ENCODE data around the gene ACOX3. TPM values are rescaled to one million over a fixed set of nuclear protein-coding genes. Genes with fewer than 3 reads are reported as not detected.

The ACOX3 gene
- total RNA-seq, 1 donor from 2014 or later: 21.6 TPM

DNA sequence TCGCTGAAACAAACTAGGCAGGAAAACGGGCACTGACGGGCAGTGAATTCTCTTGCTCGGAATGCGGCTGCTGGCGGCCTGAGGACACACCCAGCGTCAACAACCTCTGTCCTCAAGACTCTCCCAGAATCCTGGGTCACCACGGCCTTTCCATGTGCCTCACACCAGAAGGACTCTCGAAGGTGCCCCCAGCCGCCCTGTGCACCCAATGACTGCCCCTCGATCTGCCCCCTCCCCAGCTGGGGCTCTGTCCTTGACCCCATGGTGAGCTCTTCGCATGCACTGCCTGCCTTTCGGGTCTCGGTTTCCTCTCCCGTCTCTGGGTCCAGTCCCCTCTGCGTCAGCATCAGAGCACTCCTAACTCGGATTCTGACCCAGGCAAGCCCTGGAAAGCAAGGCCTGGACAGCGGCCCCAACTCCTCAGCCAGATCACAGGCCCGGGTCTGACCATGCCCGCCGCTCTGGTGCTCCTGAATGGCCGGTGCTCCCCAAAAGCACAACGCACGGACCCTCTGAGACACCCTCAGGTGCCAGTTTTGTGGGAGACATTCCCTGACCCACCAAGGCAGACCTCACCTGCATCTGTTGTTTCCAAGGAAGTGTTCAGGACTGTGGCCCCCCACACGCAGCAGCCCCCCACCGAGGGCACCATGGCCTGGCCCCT, 56.0 kb downstream of the ACOX3 start:
- intact Hi-C loops (cut with DNase I): no loop called here
- Histone ChIP-seq H3K4me1 (no peaks in the 10 kb centered on the region), H3K9me3 (no peaks in the 10 kb centered on the region), H3K27me3 (no peaks in the 10 kb centered on the region), H3K27ac (peak overlapping the region; percentile 51), H3K36me3 (peaks cover 29% of the 10 kb centered on the region), H3K4me3 (no peak overlapping the region)
- TF ChIP-seq, protein P1, sequence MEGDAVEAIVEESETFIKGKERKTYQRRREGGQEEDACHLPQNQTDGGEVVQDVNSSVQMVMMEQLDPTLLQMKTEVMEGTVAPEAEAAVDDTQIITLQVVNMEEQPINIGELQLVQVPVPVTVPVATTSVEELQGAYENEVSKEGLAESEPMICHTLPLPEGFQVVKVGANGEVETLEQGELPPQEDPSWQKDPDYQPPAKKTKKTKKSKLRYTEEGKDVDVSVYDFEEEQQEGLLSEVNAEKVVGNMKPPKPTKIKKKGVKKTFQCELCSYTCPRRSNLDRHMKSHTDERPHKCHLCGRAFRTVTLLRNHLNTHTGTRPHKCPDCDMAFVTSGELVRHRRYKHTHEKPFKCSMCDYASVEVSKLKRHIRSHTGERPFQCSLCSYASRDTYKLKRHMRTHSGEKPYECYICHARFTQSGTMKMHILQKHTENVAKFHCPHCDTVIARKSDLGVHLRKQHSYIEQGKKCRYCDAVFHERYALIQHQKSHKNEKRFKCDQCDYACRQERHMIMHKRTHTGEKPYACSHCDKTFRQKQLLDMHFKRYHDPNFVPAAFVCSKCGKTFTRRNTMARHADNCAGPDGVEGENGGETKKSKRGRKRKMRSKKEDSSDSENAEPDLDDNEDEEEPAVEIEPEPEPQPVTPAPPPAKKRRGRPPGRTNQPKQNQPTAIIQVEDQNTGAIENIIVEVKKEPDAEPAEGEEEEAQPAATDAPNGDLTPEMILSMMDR (IDR thresholded peaks at IDR 0.05): no peak
- peak; percentile 70 for ATAC-seq
- DNase-seq: no peak

DNA sequence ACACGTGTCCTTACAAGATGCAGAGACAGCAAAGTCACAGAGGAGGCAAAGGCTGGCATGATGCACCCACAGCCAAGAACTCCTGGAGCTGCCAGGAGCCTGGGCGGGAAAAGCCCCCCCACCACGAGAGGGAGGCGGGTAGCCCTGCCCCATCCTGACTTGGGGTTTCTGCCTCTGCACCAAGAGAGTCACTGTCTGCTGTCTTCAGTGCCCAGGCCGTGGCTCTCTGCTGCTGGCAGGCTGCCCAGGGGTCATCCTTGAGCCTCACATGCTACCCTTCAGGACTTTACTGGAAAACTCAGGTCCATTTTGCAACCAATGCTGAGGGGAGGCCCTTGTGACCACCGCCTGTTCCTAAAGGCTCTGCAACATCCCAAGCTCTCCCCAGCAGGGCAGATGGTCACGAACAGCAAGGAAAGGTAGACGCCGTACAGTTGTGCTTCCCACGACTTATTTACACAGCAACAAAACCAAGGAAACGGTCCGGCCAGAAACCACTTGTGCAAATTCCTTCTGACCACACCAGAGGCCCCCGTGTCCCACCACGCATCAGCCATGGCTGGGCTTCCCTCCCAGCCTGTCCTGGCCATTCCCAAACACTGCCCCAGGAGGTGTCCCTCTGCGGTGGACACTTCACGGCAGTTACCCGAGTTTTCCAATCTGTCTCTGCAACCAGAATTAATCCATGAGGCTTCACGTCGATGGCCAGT, 56.9 kb downstream of the ACOX3 start:
- DNase-seq: no peak
- ATAC-seq: peak; percentile 41
- no peaks in the 10 kb centered on the region for H3K9me3 ChIP-seq
- H3K27ac ChIP-seq: peak overlapping the region; percentile 51
- peaks cover 20% of the 10 kb centered on the region for H3K36me3 ChIP-seq
- TF ChIP-seq, protein P1 (IDR thresholded peaks at IDR 0.05): no peak
- no peaks in the 10 kb centered on the region for H3K4me1 ChIP-seq
- H3K4me3 ChIP-seq: no peak overlapping the region
- intact Hi-C loops (cut with DNase I): no loop called here
- no peaks in the 10 kb centered on the region for H3K27me3 ChIP-seq

DNA sequence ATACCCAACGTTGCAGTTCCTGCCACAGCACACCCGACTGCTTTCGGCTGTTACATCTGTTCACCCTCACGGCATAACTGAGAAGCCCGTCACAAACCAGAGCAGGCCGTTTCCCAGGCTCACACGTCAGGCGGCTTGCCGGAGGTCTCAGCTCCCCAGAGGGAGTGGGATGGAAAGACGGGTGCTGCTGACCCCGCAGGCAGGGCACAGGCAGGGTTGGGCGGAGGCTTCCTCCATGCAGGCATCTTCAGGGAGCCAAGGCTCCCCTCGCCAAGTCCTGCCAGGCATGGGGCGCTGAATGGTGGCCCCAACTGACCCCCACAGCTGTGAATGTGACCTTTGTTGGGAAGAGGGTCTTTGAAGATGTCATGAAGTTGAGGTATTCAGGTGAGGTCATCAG, 57.5 kb downstream of the ACOX3 start:
- intact Hi-C loops (cut with DNase I): no loop called here
- ATAC-seq: no peak
- TF ChIP-seq, protein P1 (IDR thresholded peaks at IDR 0.05): no peak
- H3K4me1 ChIP-seq: no peaks in the 10 kb centered on the region
- no peak overlapping the region for H3K27ac ChIP-seq
- no peak for DNase-seq
- peaks cover 16% of the 10 kb centered on the region for H3K36me3 ChIP-seq
- no peaks in the 10 kb centered on the region for H3K9me3 ChIP-seq
- H3K4me3 ChIP-seq: no peak overlapping the region
- H3K27me3 ChIP-seq: no peaks in the 10 kb centered on the region

DNA sequence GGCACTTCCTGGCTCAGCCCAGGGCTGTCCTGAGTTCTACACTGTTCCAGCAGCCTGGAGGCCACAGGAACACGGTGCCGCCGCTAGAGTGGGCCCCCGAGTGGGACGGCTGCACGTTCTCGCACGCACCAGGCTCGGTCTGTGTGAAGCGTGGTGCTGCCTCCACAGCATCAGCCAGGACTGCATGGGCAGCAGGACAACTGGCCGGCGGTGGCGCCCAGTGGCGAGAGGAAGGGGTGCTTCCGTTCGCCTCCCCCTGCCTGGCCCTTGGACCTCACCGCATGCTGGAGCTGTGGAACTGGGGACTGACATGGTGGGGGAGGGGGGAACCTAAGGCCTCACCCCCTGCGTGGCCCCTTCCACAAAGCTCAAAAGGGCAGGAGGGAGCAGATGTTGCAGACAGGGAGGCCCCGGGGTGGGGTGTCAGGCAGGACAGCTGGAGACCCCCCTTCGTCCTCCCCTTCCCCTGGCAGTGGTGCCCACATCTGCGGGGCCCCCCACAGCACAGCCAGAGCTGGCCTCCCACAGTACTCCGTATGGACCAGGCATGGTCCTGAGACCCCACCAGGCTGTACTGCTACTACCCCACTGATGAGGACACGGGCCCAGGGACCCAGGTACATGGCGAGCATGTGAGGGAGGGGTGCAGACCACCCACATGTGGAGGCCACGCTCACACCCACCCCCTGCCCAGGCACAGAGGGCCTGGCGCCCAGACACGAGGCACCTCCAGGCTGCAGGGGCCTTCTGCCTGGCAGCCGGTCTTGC, 58.5 kb downstream of the ACOX3 start:
- ATAC-seq (no peak), DNase-seq (no peak)
- Histone ChIP-seq H3K27me3 (no peaks in the 10 kb centered on the region), H3K36me3 (peaks cover 6% of the 10 kb centered on the region), H3K4me1 (no peaks in the 10 kb centered on the region), H3K9me3 (no peaks in the 10 kb centered on the region), H3K27ac (no peak overlapping the region), H3K4me3 (no peak overlapping the region)
- intact Hi-C loops (cut with DNase I): no loop called here
- TF ChIP-seq, protein P1 (IDR thresholded peaks at IDR 0.05): no peak

DNA sequence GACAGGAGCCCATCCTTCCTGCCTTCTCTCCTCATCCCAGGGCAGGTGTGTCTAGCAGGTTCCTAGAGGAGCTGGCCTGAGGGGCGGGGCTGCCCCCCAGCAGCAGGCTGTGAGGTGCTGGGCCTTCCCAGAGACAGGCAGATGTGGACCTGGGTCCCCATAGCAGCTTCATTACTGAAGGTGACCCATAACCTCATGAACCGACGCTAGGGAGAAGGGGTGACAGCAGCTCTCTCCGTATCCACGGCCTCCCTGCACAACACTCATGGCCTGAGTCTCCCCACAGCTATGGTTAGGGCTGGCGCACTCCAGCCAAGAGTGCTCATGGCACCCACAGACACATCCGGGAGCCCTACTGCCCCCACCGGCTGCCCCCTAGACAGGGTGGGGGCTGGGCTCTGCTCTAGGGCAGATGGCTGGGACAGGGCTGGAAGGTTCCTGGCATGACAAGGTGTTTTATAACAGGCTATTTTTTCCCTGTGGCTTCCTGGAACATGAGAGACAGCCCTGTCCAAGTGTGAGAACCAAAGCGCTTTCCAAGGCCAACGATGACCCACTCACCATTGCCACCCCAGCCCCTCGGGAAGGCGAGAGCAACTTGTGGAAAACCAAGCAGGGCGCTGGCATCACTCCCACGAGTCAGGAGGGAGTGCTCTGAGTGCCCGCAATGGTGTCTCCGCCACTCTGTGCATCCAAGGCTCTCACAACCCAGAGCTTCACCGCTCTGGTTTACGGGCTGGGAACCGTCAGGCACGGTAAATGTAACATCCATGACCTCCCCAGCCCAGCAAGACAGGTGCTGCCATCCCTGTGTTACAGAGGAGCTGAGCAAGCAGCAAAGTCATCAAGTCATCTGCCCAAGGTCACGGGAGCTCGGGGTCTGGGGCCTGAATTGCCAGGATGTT, 59.8 kb downstream of the ACOX3 start:
- no peak overlapping the region for H3K27ac ChIP-seq
- no peak for ATAC-seq
- intact Hi-C loops (cut with DNase I): no loop called here
- no peak overlapping the region for H3K4me3 ChIP-seq
- TF ChIP-seq, protein P1 (IDR thresholded peaks at IDR 0.05): no peak
- no peaks in the 10 kb centered on the region for H3K27me3 ChIP-seq
- no peak for DNase-seq
- H3K9me3 ChIP-seq: no peaks in the 10 kb centered on the region
- H3K36me3 ChIP-seq: no peaks in the 10 kb centered on the region
- no peaks in the 10 kb centered on the region for H3K4me1 ChIP-seq

Measured in upper lobe of right lung (tissue), 1 donor.